HepG2 (cell line): Measurements from ENCODE around the gene SIRT5. TPM values are rescaled to one million over a fixed set of nuclear protein-coding genes. Genes with fewer than 3 reads are reported as not detected.

Experiments
- ATAC-seq: fragments of 200-7000 bp; cut with Tn5 transposase; 3 replicates; pipeline ENCODE4 v1.9.1; 2020; ENCODE audit warnings: mild to moderate bottlenecking, moderate library complexity
- BruUV-seq: library from RNA; stranded (reverse); fragments of 400-500 nt; replicated peaks from 2 replicates; lab custom pipeline; 2021; lab: Mats Ljungman, UMichigan
- CTCF ChIA-PET: fragments of 300-600 bp; formaldehyde crosslinking; extraction: SDS; loops from one replicate; lab custom pipeline; 2021; ENCODE audit warnings: low total read pairs, inconsistent platforms, low intra/inter-chr PET ratio; lab: Yijun Ruan, JAX
- POLR2A ChIA-PET: fragments of 350-600 bp; sonication (Branson Sonifier 250); formaldehyde crosslinking; loops from one replicate; lab custom pipeline; 2020; ENCODE audit warnings: antibody characterized with exemption, inconsistent platforms; lab: Yijun Ruan, JAX
- DNase-seq: peaks from one replicate; pipeline ENCODE4 v3.0.0-alpha.2; 2015; ENCODE audit warnings: low spot score
- FAIRE-seq: peaks from 3 replicates; lab custom pipeline; 2011; peaks lifted over from hg19 to GRCh38; lab: Jason Lieb, UNC
- H2AFZ ChIP-seq: one replicate; pipeline ENCODE4 v1.6.1; 2011; ENCODE audit warnings: low read length, inconsistent platforms
- H3K27ac ChIP-seq: fragments of 300-600 bp; 3 replicates; pipeline ENCODE4 v1.8.0; 2011; ENCODE audit warnings: mixed run types, mild to moderate bottlenecking, mixed read lengths, low read length, inconsistent platforms; ENCODE audit not compliant: insufficient read depth; ENCODE audit errors: extremely low read length
- H3K27me3 ChIP-seq, 2 experiments: fragments of 200-600 bp in 1 of 2; 2 replicates in 1 of 2; 3 replicates in 1 of 2; pipeline versions ENCODE4 v1.6.0 to v1.8.0; 2011; ENCODE audit warnings: low read length in 2 of 2, mild to moderate bottlenecking in 2 of 2, moderate library complexity in 2 of 2, inconsistent platforms in 1 of 2; ENCODE audit not compliant: insufficient read depth in 2 of 2, control insufficient read depth in 1 of 2
- H3K36me3 ChIP-seq, 2 experiments: fragments of 200-600 bp in 1 of 2; replicated peaks in 1 of 2; 2 replicates in 1 of 2; 3 replicates in 1 of 2; pipeline versions ENCODE4 v1.5.1 to v1.8.0; 2011; ENCODE audit warnings: low read length in 2 of 2, inconsistent platforms in 1 of 2; ENCODE audit not compliant: insufficient read depth in 2 of 2, control insufficient read depth in 1 of 2
- H3K4me1 ChIP-seq: 2 replicates; pipeline ENCODE4 v1.5.1; 2012; ENCODE audit warnings: low read length, inconsistent platforms; ENCODE audit not compliant: insufficient read depth
- H3K4me2 ChIP-seq: 2 replicates; pipeline ENCODE4 v1.6.0; 2011; ENCODE audit warnings: low read depth, low read length, inconsistent platforms
- H3K4me3 ChIP-seq, 3 experiments: fragments of 200-600 bp in 1 of 3; sonication (generic), shearing (Covaris generic) in 1 of 3; replicated peaks in 1 of 3; 2 replicates each; pipeline ENCODE4 v1.5.1; 2011 to 2016; ENCODE audit warnings: low read length in 3 of 3, inconsistent platforms in 2 of 3, low read depth in 2 of 3, mild to moderate bottlenecking in 2 of 3, control low read depth in 1 of 3, mixed read lengths in 1 of 3; ENCODE audit not compliant: insufficient read depth in 1 of 3
- H3K79me2 ChIP-seq: one replicate; pipeline ENCODE4 v1.6.1; 2011; ENCODE audit warnings: low read length, inconsistent platforms; ENCODE audit not compliant: insufficient read depth
- H3K9ac ChIP-seq: 2 replicates; pipeline ENCODE4 v1.6.0; 2011; ENCODE audit warnings: mild to moderate bottlenecking, low read depth, low read length, inconsistent platforms; ENCODE audit not compliant: insufficient read depth
- H3K9me3 ChIP-seq: 2 replicates; pipeline ENCODE4 v1.5.1; 2012; ENCODE audit warnings: mild to moderate bottlenecking, low read length
- H4K20me1 ChIP-seq: 2 replicates; pipeline ENCODE4 v1.6.0; 2011; ENCODE audit warnings: inconsistent platforms, mild to moderate bottlenecking, low read length, moderate library complexity; ENCODE audit not compliant: insufficient read depth
- ELF3 ChIP-seq: IDR thresholded peaks from 2 replicates; pipeline ENCODE4 v1.6.1; 2016; ENCODE audit warnings: missing genetic modification reagents, missing compliant biosample characterization
- NFE2 ChIP-seq: sonication (generic); formaldehyde crosslinking; IDR thresholded peaks from 2 replicates; pipeline ENCODE4 v1.4.0; 2020; ENCODE audit warnings: missing genetic modification reagents
- PHF20 ChIP-seq: sonication (generic); formaldehyde crosslinking; IDR thresholded peaks from 2 replicates; pipeline ENCODE4 v1.5.0; 2020; ENCODE audit warnings: mild to moderate bottlenecking, missing genetic modification reagents
- REXO4 ChIP-seq: sonication (generic); formaldehyde crosslinking; IDR thresholded peaks from 2 replicates; pipeline ENCODE4 v1.8.0; 2022; ENCODE audit warnings: missing genetic modification reagents, mild to moderate bottlenecking, borderline replicate concordance
- SNAI1 ChIP-seq: sonication (generic); formaldehyde crosslinking; IDR thresholded peaks from 2 replicates; pipeline ENCODE4 v1.5.0; 2020; ENCODE audit warnings: mild to moderate bottlenecking, missing genetic modification reagents, borderline replicate concordance
- SRSF9 ChIP-seq: fragments of 200-400 bp; formaldehyde crosslinking; IDR thresholded peaks from 2 replicates; pipeline ENCODE4 v1.6.1; 2018; ENCODE audit warnings: borderline replicate concordance, mild to moderate bottlenecking, low read depth, low read length; ENCODE audit not compliant: insufficient read depth, poor library complexity, severe bottlenecking
- ZFAT ChIP-seq: sonication (generic); formaldehyde crosslinking; conservative IDR thresholded peaks from 2 replicates; pipeline ENCODE4 v1.8.1; 2023; ENCODE audit warnings: missing genetic modification reagents, inconsistent platforms
- ZNF260 ChIP-seq: sonication (generic); formaldehyde crosslinking; IDR thresholded peaks from 2 replicates; pipeline ENCODE4 v1.4.0; 2020; ENCODE audit warnings: missing genetic modification reagents, low read depth, mild to moderate bottlenecking, borderline replicate concordance
- ZNF629 ChIP-seq: sonication (generic); formaldehyde crosslinking; conservative IDR thresholded peaks from 2 replicates; pipeline ENCODE4 v1.5.0; 2020; ENCODE audit warnings: missing genetic modification reagents
- WGBS: methylation state at CpG from one replicate; pipeline ENCODE4 v1.1.6; 2017; ENCODE audit warnings: low lambda C conversion rate; 5-methylcytosine and 5-hydroxymethylcytosine counted together
- in situ Hi-C: cut with HindIII; loops from 2 replicates; pipeline ENCODE4 v1.10.0; 2017; ENCODE audit warnings: low pct_unique_long_range_greater_than_20kb; ENCODE audit not compliant: extremely low pct_ligation_motif_present
- intact Hi-C: fragments of 100-400 bp; cut with micrococcal nuclease; formaldehyde crosslinking; loops from one replicate; pipeline ENCODE4 v1.10.0; 2022; ENCODE audit not compliant: unreplicated experiment
- polyA plus RNA-seq, 8 experiments: library from polyadenylated mRNA; depleted of rRNA in 3 of 8; stranded (reverse) in 7 of 8; unstranded in 1 of 8; fragments of >200 nt; fragmentation: Illumina TruSeq in 4 of 8; extraction: Trizol in 4 of 8; gene quantifications; 2 replicates each; pipeline versions ENCODE4 v1.2.1 to v1.2.3, GENCODE V29; 2011 to 2016; ENCODE audit warnings: low read depth in 4 of 8, missing spikeins in 1 of 8, mixed read lengths in 1 of 8; ENCODE audit not compliant: insufficient read depth in 1 of 8
- total RNA-seq, 5 experiments: library from RNA; depleted of rRNA; stranded (reverse); fragments of >200 nt; fragmentation: Illumina TruSeq; extraction: Trizol; gene quantifications; 2 replicates each; pipeline ENCODE4 v1.2.3, GENCODE V29; 2016; ENCODE audit warnings: low read depth in 1 of 5
- TF ChIP-seq, protein P1 (sequence below): sonication (generic); formaldehyde crosslinking; IDR thresholded peaks from 2 replicates; pipeline ENCODE4 v1.9.0; 2021; ENCODE audit warnings: missing genetic modification reagents, mild to moderate bottlenecking, borderline replicate concordance
- TF ChIP-seq, protein P2 (sequence below): IDR thresholded peaks from 2 replicates; pipeline ENCODE4 v1.6.1; 2016; ENCODE audit warnings: low read depth
- TF ChIP-seq, protein P3 (sequence below): sonication (generic); formaldehyde crosslinking; IDR thresholded peaks from 2 replicates; pipeline ENCODE4 v1.4.0; 2020; ENCODE audit warnings: missing genetic modification reagents
- TF ChIP-seq, protein P4 (sequence below): sonication (generic); formaldehyde crosslinking; IDR thresholded peaks from 2 replicates; pipeline ENCODE4 v1.8.0; 2022; ENCODE audit warnings: mild to moderate bottlenecking, missing genetic modification reagents, moderate library complexity

The SIRT5 gene
- total and polyA plus RNA-seq, 2 of the 13 experiments (the other 11 are each of a cell fraction or from before 2014, with no cell fraction given), result 14.1 to 16.6 TPM

DNA sequence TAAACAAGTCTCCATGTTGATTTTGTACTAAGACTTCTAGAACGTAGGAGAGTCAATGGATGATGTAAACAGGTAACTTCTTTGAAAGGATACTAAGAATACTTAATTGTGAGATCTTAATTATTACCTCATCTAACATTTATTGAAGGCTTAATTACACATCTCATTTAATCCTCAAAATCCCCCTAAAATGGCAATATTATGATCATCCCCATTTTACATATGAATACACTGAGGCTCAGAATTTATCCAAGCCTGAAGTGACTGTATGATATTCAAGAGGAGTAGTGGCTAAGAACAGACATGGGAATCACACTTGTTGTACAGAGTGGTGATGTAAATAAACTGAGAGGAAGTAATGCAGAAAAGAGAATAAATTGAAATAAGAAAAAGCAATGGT is 63.6 kb downstream of the SIRT5 start:
- POLR2A ChIA-PET, result interaction anchor here (0.7 to 1.9 kb wide), 3 partner anchors 22 to 60 kb away, joined by 3 to 6 read pairs (median 3); partner anchors contain the start of gene NOL7

DNA sequence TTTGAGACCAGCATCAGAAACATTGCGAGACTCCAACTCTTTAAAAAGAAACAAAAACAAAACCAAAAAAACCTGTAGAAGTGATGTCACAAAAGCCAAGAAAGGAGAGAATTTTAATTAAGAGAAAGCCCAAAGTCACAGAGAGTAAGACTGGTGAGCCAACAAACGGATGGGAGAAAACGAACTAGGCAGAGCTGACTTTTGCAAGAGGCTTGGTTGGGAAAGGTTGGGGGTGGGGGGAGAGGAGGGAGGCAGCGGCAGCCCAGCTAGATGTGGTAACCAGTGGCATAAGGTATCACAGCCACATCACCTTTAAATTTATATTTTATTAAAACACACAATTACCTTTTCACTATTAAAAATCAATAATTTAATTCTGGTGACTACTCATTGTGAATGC is 64.2 kb downstream of the SIRT5 start:
- no peak for DNase-seq
- CTCF ChIA-PET, result no interaction called here
- POLR2A ChIA-PET, result interaction anchor here (0.7 to 1.9 kb wide), 2 partner anchors 23 to 60 kb away, joined by 3 to 6 read pairs; partner anchors contain the start of gene NOL7
- peaks cover 11 to 46% of the 10 kb centered on the region in 2 experiments for H3K36me3 ChIP-seq
- intact Hi-C loops (no loop called here), in situ Hi-C loops (no loop called here)
- peaks cover 27% of the 10 kb centered on the region for H3K4me1 ChIP-seq
- no peak for ATAC-seq
- no TSS peak for BruUV-seq
- H3K4me2 ChIP-seq, result no peak overlapping the region
- H3K9ac ChIP-seq, result no peak overlapping the region
- H3K79me2 ChIP-seq, result no peaks in the 10 kb centered on the region
- no peaks in the 10 kb centered on the region for H3K27me3 ChIP-seq
- H3K27ac ChIP-seq, result no peak overlapping the region
- no peaks in the 10 kb centered on the region for H3K9me3 ChIP-seq
- H2AFZ ChIP-seq, result no peak overlapping the region
- H3K4me3 ChIP-seq, result no peak overlapping the region
- FAIRE-seq, result no peak
- no peaks in the 10 kb centered on the region for H4K20me1 ChIP-seq
- over 99% methylated on average over 4 of the region's 4 CpGs for WGBS
- TF ChIP-seq, protein P1, sequence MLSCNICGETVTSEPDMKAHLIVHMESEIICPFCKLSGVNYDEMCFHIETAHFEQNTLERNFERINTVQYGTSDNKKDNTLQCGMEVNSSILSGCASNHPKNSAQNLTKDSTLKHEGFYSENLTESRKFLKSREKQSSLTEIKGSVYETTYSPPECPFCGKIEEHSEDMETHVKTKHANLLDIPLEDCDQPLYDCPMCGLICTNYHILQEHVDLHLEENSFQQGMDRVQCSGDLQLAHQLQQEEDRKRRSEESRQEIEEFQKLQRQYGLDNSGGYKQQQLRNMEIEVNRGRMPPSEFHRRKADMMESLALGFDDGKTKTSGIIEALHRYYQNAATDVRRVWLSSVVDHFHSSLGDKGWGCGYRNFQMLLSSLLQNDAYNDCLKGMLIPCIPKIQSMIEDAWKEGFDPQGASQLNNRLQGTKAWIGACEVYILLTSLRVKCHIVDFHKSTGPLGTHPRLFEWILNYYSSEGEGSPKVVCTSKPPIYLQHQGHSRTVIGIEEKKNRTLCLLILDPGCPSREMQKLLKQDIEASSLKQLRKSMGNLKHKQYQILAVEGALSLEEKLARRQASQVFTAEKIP (CRISPR knock-in tag), result no peak
- TF ChIP-seq ELF3 (CRISPR knock-in tag) (no peak), ZFAT (CRISPR knock-in tag) (no peak), SRSF9 (no peak), ZNF260 (CRISPR knock-in tag) (no peak), NFE2 (no peak), SNAI1 (no peak), REXO4 (CRISPR knock-in tag) (no peak)
- TF ChIP-seq, protein P2, sequence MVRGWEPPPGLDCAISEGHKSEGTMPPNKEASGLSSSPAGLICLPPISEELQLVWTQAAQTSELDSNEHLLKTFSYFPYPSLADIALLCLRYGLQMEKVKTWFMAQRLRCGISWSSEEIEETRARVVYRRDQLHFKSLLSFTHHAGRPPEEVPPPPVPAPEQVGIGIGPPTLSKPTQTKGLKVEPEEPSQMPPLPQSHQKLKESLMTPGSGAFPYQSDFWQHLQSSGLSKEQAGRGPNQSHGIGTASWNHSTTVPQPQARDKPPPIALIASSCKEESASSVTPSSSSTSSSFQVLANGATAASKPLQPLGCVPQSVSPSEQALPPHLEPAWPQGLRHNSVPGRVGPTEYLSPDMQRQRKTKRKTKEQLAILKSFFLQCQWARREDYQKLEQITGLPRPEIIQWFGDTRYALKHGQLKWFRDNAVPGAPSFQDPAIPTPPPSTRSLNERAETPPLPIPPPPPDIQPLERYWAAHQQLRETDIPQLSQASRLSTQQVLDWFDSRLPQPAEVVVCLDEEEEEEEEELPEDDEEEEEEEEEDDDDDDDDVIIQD, result no peak
- TF ChIP-seq, protein P3, sequence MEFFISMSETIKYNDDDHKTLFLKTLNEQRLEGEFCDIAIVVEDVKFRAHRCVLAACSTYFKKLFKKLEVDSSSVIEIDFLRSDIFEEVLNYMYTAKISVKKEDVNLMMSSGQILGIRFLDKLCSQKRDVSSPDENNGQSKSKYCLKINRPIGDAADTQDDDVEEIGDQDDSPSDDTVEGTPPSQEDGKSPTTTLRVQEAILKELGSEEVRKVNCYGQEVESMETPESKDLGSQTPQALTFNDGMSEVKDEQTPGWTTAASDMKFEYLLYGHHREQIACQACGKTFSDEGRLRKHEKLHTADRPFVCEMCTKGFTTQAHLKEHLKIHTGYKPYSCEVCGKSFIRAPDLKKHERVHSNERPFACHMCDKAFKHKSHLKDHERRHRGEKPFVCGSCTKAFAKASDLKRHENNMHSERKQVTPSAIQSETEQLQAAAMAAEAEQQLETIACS (CRISPR knock-in tag), result no peak
- TF ChIP-seq, protein P4, sequence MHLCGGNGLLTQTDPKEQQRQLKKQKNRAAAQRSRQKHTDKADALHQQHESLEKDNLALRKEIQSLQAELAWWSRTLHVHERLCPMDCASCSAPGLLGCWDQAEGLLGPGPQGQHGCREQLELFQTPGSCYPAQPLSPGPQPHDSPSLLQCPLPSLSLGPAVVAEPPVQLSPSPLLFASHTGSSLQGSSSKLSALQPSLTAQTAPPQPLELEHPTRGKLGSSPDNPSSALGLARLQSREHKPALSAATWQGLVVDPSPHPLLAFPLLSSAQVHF (CRISPR knock-in tag), result no peak

More for the DNA sequence above, 63.6 kb downstream of the SIRT5 start:
- no peaks in the 10 kb centered on the region for H3K9me3 ChIP-seq
- H2AFZ ChIP-seq, result no peak overlapping the region
- no peak overlapping the region for H3K4me3 ChIP-seq
- no peak overlapping the region for H3K4me2 ChIP-seq
- no peaks in the 10 kb centered on the region for H4K20me1 ChIP-seq
- TF ChIP-seq PHF20 (CRISPR knock-in tag) (no peak), ZNF629 (CRISPR knock-in tag) (peak; percentile 77)
- no peak overlapping the region for H3K27ac ChIP-seq
- CTCF ChIA-PET, result no interaction called here
- no peak for ATAC-seq
- H3K27me3 ChIP-seq, result no peaks in the 10 kb centered on the region
- in situ Hi-C loops (no loop called here), intact Hi-C loops (no loop called here)
- DNase-seq, result no peak
- no peak overlapping the region for H3K9ac ChIP-seq
- no TSS peak for BruUV-seq
- FAIRE-seq, result no peak
- H3K79me2 ChIP-seq, result no peaks in the 10 kb centered on the region
- peaks cover 11 to 41% of the 10 kb centered on the region in 2 experiments for H3K36me3 ChIP-seq
- 92% methylated on average over 1 of the region's 1 CpG for WGBS
- H3K4me1 ChIP-seq, result peaks cover 27% of the 10 kb centered on the region
